T-helper 2 cell treated with Interferon-gamma antibody and Interleukin-4, amounts not matched to agents 100 ng/mL and 5 ng/mL, for 36 hours (primary cell): Measurements from ENCODE around the gene CERS1. TPM values are rescaled to one million over a fixed set of nuclear protein-coding genes. Genes with fewer than 3 reads are reported as not detected.

Experiments used
- intact Hi-C: fragments of 100-400 bp; cut with micrococcal nuclease; formaldehyde crosslinking; loops from one replicate; pipeline ENCODE4 v1.15.1; 2023
- total RNA-seq: library from RNA; stranded (reverse); gene quantifications from 2 replicates; pipeline ENCODE4 v1.2.3, GENCODE V29; 2022

Gene CERS1
- total RNA-seq, 1 donor from 2014 or later, result not detected

GRCh38 chr19:18899624-18900560 is 3.9 kb upstream of the CERS1 start:
- intact Hi-C loops, result no loop called here

GRCh38 chr19:18898607-18899408 is 2.9 kb upstream of the CERS1 start:
- intact Hi-C loops, result no loop called here

GRCh38 chr19:18898081-18898606 is 2.2 kb upstream of the CERS1 start:
- intact Hi-C loops, result no loop called here

GRCh38 chr19:18897094-18898029 is 1.4 kb upstream of the CERS1 start:
- intact Hi-C loops, result no loop called here

- intact Hi-C loops, result no loop called here
These were observed 473 bp upstream of the CERS1 start for GRCh38 chr19:18896421-18896841.

- intact Hi-C loops, result no loop called here
These were observed 727 bp downstream of the CERS1 start for GRCh38 chr19:18895038-18895823.

GRCh38 chr19:18894254-18895037 is 1.5 kb downstream of the CERS1 start:
- intact Hi-C loops, result no loop called here

GRCh38 chr19:18893587-18894253 is 2.2 kb downstream of the CERS1 start:
- intact Hi-C loops, result no loop called here

GRCh38 chr19:18889949-18890745 is 5.8 kb downstream of the CERS1 start:
- intact Hi-C loops, result no loop called here

- intact Hi-C loops, result no loop called here
These were observed 9.0 kb downstream of the CERS1 start for GRCh38 chr19:18886972-18887371.

- intact Hi-C loops, result no loop called here
These were observed 12.2 kb downstream of the CERS1 start for GRCh38 chr19:18883526-18884304.

- intact Hi-C loops, result no loop called here
These were observed 14.5 kb downstream of the CERS1 start for GRCh38 chr19:18881491-18881890.

- intact Hi-C loops, result no loop called here
These were observed 16.2 kb downstream of the CERS1 start for GRCh38 chr19:18879579-18880373.

- intact Hi-C loops, result no loop called here
These were observed 16.9 kb downstream of the CERS1 start for GRCh38 chr19:18878858-18879578.

- intact Hi-C loops, result no loop called here
These were observed 17.7 kb downstream of the CERS1 start for GRCh38 chr19:18878058-18878797.
